Measurements from ENCODE around the gene PKDREJ. TPM values are rescaled to one million over a fixed set of nuclear protein-coding genes. Genes with fewer than 3 reads are reported as not detected.

PKDREJ gene
- total and polyA plus RNA-seq, 7 donors = under 0.01 to 0.36 (median 0.24) TPM; not detected in 3

DNA sequence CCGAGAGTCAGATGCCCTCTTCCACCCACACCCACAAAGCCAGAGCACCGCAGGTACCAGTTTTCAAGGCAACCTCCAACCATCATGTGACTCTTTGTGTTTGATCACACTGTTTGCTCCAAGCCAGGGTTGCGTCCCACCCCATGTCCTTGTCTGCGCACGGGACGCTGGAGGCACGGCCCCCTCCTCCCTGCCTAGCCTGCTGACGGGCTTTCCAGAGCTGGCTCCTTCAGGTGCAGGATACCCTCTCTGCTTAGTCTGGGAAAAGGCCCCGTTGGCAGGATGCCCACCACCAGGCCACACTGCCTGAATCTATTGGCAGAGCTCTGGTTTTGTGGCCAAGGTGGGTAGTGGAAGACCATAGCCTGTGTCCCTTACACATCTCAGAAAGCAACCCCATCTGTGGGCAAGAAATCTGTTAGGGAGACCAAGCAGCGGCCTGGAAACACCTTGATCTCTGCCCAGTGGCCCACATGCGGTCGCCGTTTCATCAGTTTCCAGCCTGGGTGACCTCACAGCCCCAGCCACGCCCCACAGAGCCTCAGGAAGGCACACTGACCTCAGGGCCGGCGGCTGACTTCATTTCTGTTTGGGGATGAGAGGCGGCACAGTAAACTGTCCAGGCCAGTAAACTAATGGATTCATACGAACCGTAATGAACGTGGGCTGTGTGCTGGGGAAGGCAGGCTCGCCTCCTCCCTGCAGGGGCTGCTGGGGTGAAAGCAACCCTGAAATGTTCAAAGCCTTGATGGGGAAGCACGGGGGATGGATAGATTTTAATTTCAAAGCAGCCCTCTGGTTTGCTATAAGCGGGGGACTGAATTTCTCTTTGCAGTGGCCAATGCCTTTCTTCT is 38.9 kb downstream of the PKDREJ start:
- WGBS, 2 donors = 89 to 94% methylated on average over 23 of the region's 23 CpGs
- no peaks in the 10 kb centered on the region for H3K9me3 ChIP-seq
- intact Hi-C loops (cut with DNase I) = no loop called here
- peaks cover 5 to 45% (median 18%) of the 10 kb centered on the region in 4 donors for H3K36me3 ChIP-seq
- H3K27me3 ChIP-seq = no peaks in the 10 kb centered on the region
- no peak for DNase-seq
- H3K27ac ChIP-seq = no peak overlapping the region
- H3K4me3 ChIP-seq = no peak overlapping the region
- H3K4me1 ChIP-seq = no peaks in the 10 kb centered on the region
- TF ChIP-seq POLR2AphosphoS5 (IDR thresholded peaks at IDR 0.05) (no peak), EP300 (IDR thresholded peaks at IDR 0.05) (no peak)
- TF ChIP-seq, protein P1, sequence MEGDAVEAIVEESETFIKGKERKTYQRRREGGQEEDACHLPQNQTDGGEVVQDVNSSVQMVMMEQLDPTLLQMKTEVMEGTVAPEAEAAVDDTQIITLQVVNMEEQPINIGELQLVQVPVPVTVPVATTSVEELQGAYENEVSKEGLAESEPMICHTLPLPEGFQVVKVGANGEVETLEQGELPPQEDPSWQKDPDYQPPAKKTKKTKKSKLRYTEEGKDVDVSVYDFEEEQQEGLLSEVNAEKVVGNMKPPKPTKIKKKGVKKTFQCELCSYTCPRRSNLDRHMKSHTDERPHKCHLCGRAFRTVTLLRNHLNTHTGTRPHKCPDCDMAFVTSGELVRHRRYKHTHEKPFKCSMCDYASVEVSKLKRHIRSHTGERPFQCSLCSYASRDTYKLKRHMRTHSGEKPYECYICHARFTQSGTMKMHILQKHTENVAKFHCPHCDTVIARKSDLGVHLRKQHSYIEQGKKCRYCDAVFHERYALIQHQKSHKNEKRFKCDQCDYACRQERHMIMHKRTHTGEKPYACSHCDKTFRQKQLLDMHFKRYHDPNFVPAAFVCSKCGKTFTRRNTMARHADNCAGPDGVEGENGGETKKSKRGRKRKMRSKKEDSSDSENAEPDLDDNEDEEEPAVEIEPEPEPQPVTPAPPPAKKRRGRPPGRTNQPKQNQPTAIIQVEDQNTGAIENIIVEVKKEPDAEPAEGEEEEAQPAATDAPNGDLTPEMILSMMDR (IDR thresholded peaks at IDR 0.05) = no peak

DNA sequence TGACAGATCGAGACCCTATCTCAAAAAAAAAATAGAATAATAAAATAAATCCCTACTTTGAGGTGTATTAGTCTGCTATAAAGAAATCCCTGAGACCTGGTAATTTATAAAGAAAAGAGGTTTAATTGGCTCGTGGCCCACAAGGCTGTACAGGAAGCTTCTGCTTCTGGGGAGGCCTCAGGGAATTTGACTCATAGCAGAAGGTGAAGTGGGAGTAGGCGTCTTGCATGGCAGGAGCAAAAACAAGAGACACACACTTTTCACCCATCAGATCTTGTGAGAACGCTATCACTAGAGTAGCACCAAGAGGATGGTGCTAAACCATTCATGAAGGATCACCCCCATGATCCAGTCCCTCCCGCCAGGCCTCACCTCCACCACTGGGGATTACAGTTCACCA is 42.2 kb downstream of the PKDREJ start:
- H3K27me3 ChIP-seq = no peaks in the 10 kb centered on the region
- DNase-seq = no peak
- H3K27ac ChIP-seq = no peak overlapping the region
- H3K4me1 ChIP-seq = no peaks in the 10 kb centered on the region
- no peaks in the 10 kb centered on the region for H3K9me3 ChIP-seq
- 84 to 93% methylated on average over 5 of the region's 5 CpGs for WGBS, 2 donors
- TF ChIP-seq POLR2A (IDR thresholded peaks at IDR 0.05) = no peak
- TF ChIP-seq, protein P1 (IDR thresholded peaks at IDR 0.05) = no peak
- intact Hi-C loops (cut with DNase I) = no loop called here
- no peak overlapping the region for H3K4me3 ChIP-seq
- peaks cover 5 to 75% (median 30%) of the 10 kb centered on the region in 4 donors for H3K36me3 ChIP-seq

DNA sequence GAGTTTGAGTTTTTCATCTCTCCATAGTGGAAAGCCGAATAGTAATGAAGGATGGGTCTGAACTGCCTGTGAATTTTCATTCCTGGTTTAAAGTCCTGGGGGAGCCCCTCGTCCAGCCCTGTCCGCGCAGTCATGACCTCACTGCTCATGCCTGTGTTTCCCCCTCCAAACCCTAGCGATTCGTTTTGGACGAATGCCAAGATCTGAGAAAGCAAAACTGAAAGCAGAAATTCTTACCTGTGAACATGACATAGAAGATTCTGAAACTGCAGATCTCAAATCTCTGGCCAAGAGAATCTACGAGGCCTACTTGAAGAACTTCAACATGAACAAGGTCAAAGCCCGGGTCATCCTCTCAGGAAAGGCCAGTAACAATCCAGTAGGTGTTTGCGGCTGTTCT is 43.5 kb downstream of the PKDREJ start:
- no peak overlapping the region for H3K4me3 ChIP-seq
- no peaks in the 10 kb centered on the region for H3K27me3 ChIP-seq
- H3K36me3 ChIP-seq = peaks cover 5 to 82% (median 38%) of the 10 kb centered on the region in 4 donors
- H3K9me3 ChIP-seq = no peaks in the 10 kb centered on the region
- H3K4me1 ChIP-seq = no peaks in the 10 kb centered on the region
- intact Hi-C loops (cut with DNase I) = no loop called here
- H3K27ac ChIP-seq = no peak overlapping the region
- 58 to 70% methylated on average over 10 of the region's 10 CpGs for WGBS, 2 donors
- TF ChIP-seq POLR2A (IDR thresholded peaks at IDR 0.05) (no peak), POLR2AphosphoS5 (IDR thresholded peaks at IDR 0.05) (no peak), EP300 (IDR thresholded peaks at IDR 0.05) (no peak)
- DNase-seq = no peak

DNA sequence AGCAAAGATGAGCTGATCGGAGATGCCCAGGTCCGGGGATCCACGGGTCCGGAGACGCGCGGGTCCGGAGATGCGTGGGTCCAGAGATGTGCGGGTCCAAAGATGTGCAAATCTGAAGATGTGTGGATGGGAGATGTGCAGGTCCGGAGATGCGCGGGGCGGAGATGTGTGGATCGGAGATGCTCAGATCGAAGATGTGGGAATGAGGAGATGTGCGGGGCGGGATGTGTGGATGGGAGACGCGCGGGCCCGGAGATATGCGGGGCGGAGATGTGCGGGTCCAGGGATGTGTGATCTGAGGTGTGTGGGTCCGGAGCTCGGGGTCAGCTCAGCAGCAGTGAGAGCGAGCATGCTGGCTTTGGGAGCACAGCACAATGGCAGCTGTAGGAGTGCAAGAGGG is 48.5 kb downstream of the PKDREJ start:
- intact Hi-C loops (cut with DNase I) = no loop called here

DNA sequence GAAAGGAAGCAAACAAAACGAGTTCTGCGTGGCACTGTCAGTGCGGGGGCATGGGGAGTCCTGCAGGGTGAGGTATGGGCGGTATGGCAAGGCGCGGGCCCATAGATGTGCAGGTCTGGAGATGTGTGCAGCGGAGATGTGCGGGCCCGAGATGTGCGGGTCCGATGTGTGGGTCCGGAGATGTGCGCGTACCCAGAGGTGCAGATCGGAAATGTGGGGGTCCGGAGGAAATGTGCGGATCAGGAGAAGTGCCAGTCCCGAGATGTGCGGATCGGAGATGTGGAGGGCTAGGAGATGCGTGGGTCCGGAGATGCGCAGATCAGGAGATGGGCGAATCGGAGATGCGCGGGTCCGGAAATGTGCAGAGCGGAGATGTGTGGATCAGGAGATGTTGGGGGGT is 49.0 kb downstream of the PKDREJ start:
- intact Hi-C loops (cut with DNase I) = no loop called here
- WGBS, 2 donors = 97% methylated on average over 29 of the region's 29 CpGs
- Histone ChIP-seq H3K36me3 (peaks cover 5 to 62% (median 22%) of the 10 kb centered on the region in 4 donors), H3K4me3 (no peak overlapping the region), H3K9me3 (peaks cover 3 to 8% (median 7%) of the 10 kb centered on the region in 4 donors), H3K4me1 (no peaks in the 10 kb centered on the region), H3K27me3 (no peaks in the 10 kb centered on the region), H3K27ac (no peak overlapping the region)
- no peak for DNase-seq
- TF ChIP-seq EP300 (IDR thresholded peaks at IDR 0.05) = no peak
- no peak for TF ChIP-seq POLR2AphosphoS5 (IDR thresholded peaks at IDR 0.05)
- TF ChIP-seq POLR2A (IDR thresholded peaks at IDR 0.05) = no peak
- TF ChIP-seq, protein P1 (IDR thresholded peaks at IDR 0.05) = no peak

More for the DNA sequence above, 48.5 kb downstream of the PKDREJ start:
- TF ChIP-seq POLR2A (IDR thresholded peaks at IDR 0.05) = no peak
- TF ChIP-seq POLR2AphosphoS5 (IDR thresholded peaks at IDR 0.05) = no peak
- TF ChIP-seq EP300 (IDR thresholded peaks at IDR 0.05) = no peak
- H3K4me3 ChIP-seq = no peak overlapping the region
- H3K27ac ChIP-seq = no peak overlapping the region
- peaks cover 2 to 3% (median 2%) of the 10 kb centered on the region in 4 donors for H3K9me3 ChIP-seq
- no peak for DNase-seq
- peaks cover 3 to 62% (median 22%) of the 10 kb centered on the region in 4 donors for H3K36me3 ChIP-seq
- H3K4me1 ChIP-seq = no peaks in the 10 kb centered on the region
- 96 to 99% methylated on average over 28 of the region's 28 CpGs for WGBS, 2 donors
- no peaks in the 10 kb centered on the region for H3K27me3 ChIP-seq
